Activated CD8-positive, alpha-beta T cell treated with anti-CD3 and anti-CD28 coated beads for 36 hours (primary cell): ENCODE data around the gene ADCY5. TPM values are rescaled to one million over a fixed set of nuclear protein-coding genes. Genes with fewer than 3 reads are reported as not detected.

Source experiments
- ATAC-seq: fragments of 200-7000 bp; cut with Tn5 transposase; one replicate; pipeline ENCODE4 v1.10.0; 2021; ENCODE audit warnings: mild to moderate bottlenecking, moderate library complexity
- CTCF ChIA-PET: fragments of 350-600 bp; sonication (Branson Sonifier 250); formaldehyde crosslinking; loops from one replicate; lab custom pipeline; 2021; ENCODE audit warnings: antibody characterized with exemption; lab: Charles Lee
- POLR2A ChIA-PET: fragments of 350-600 bp; sonication (Branson Sonifier 250); formaldehyde crosslinking; loops from one replicate; lab custom pipeline; 2021; ENCODE audit warnings: antibody characterized with exemption; lab: Charles Lee
- DNase-seq: peaks from one replicate; pipeline ENCODE4 v3.0.0-alpha.2; 2020
- H3K27ac Mint-ChIP-seq: one replicate; pipeline ENCODE4 v1.8.0; 2021; ENCODE audit warnings: mild to moderate bottlenecking, mixed read lengths
- H3K27me3 Mint-ChIP-seq: one replicate; pipeline ENCODE4 v1.8.0; 2021; ENCODE audit warnings: mixed read lengths
- H3K36me3 Mint-ChIP-seq: one replicate; pipeline ENCODE4 v1.8.0; 2021; ENCODE audit warnings: low read depth, mixed read lengths
- H3K4me1 Mint-ChIP-seq: one replicate; pipeline ENCODE4 v1.8.0; 2021; ENCODE audit warnings: low read depth, mixed read lengths
- H3K4me3 Mint-ChIP-seq: one replicate; pipeline ENCODE4 v1.8.0; 2021; ENCODE audit warnings: mild to moderate bottlenecking, moderate library complexity, mixed read lengths
- H3K9me3 Mint-ChIP-seq: one replicate; pipeline ENCODE4 v1.8.0; 2021; ENCODE audit warnings: mixed read lengths
- CTCF ChIP-seq: fragments of 200-600 bp; IDR thresholded peaks from one replicate; pipeline ENCODE4 v1.8.0; 2022; ENCODE audit warnings: antibody characterized with exemption, mild to moderate bottlenecking
- intact Hi-C: fragments of 100-400 bp; cut with micrococcal nuclease; formaldehyde crosslinking; loops from one replicate; pipeline ENCODE4 v1.10.0; 2022
- total RNA-seq, 2 experiments: library from RNA; stranded (reverse); gene quantifications; one replicate each; pipeline ENCODE4 v1.2.3, GENCODE V29; 2021

ADCY5 gene
- total RNA-seq, 2 experiments from 2014 or later: not detected

GRCh38 chr3:123405936-123406510, 42.9 kb downstream of the ADCY5 start:
- ATAC-seq: no peak
- no peaks in the 10 kb centered on the region for H3K9me3 Mint-ChIP-seq
- no peak overlapping the region for H3K4me3 Mint-ChIP-seq
- no peaks in the 10 kb centered on the region for H3K4me1 Mint-ChIP-seq
- ChIA-PET CTCF (no interaction called here), POLR2A (no interaction called here)
- H3K36me3 Mint-ChIP-seq: no peaks in the 10 kb centered on the region
- peaks cover 2% of the 10 kb centered on the region for H3K27me3 Mint-ChIP-seq
- no peak for TF ChIP-seq CTCF
- intact Hi-C loops: no loop called here
- no peak for DNase-seq
- H3K27ac Mint-ChIP-seq: no peak overlapping the region

GRCh38 chr3:123405021-123405420, 43.9 kb downstream of the ADCY5 start:
- ChIA-PET POLR2A (no interaction called here), CTCF (no interaction called here)
- DNase-seq: no peak

GRCh38 chr3:123404391-123404790, 44.5 kb downstream of the ADCY5 start:
- Mint-ChIP-seq H3K4me1 (no peaks in the 10 kb centered on the region), H3K27me3 (no peaks in the 10 kb centered on the region), H3K36me3 (no peaks in the 10 kb centered on the region), H3K4me3 (no peak overlapping the region), H3K9me3 (no peaks in the 10 kb centered on the region), H3K27ac (no peak overlapping the region)
- ChIA-PET POLR2A (no interaction called here), CTCF (no interaction called here)
- TF ChIP-seq CTCF: no peak
- no peak for DNase-seq
- intact Hi-C loops: no loop called here
- ATAC-seq: no peak

More at GRCh38 chr3:123405021-123405420, 43.9 kb downstream of the ADCY5 start:
- Mint-ChIP-seq H3K4me1 (no peaks in the 10 kb centered on the region), H3K36me3 (no peaks in the 10 kb centered on the region), H3K9me3 (no peaks in the 10 kb centered on the region), H3K4me3 (no peak overlapping the region), H3K27ac (no peak overlapping the region), H3K27me3 (no peaks in the 10 kb centered on the region)
- TF ChIP-seq CTCF: no peak
- intact Hi-C loops: no loop called here
- ATAC-seq: no peak

GRCh38 chr3:123401836-123402530, 46.9 kb downstream of the ADCY5 start:
- intact Hi-C loops: no loop called here

More at GRCh38 chr3:123401836-123402530, 46.9 kb downstream of the ADCY5 start:
- peaks cover 4% of the 10 kb centered on the region for H3K27me3 Mint-ChIP-seq
- ChIA-PET POLR2A (no interaction called here), CTCF (interaction anchor here (0.9 kb wide), 1 partner anchor 76 kb away, joined by 3 read pairs; no protein-coding TSS in a partner anchor)
- ATAC-seq (no peak), DNase-seq (no peak)
- no peak overlapping the region for H3K27ac Mint-ChIP-seq
- H3K36me3 Mint-ChIP-seq: no peaks in the 10 kb centered on the region
- H3K4me3 Mint-ChIP-seq: no peak overlapping the region
- H3K9me3 Mint-ChIP-seq: no peaks in the 10 kb centered on the region
- no peak for TF ChIP-seq CTCF
- H3K4me1 Mint-ChIP-seq: no peaks in the 10 kb centered on the region
